WTC11 (cell line): ENCODE results near the gene CACNA2D3. TPM values are rescaled to one million over a fixed set of nuclear protein-coding genes. Genes with fewer than 3 reads are reported as not detected.

Source experiments
- ATAC-seq: fragments of 200-7000 bp; cut with Tn5 transposase; 2 replicates; pipeline ENCODE4 v1.10.0; 2021; ENCODE audit warnings: mild to moderate bottlenecking, moderate library complexity
- CTCF ChIA-PET: fragments of 300-600 bp; sonication (Branson Sonifier 250); formaldehyde crosslinking; loops from one replicate; lab custom pipeline; 2021; ENCODE audit warnings: antibody characterized with exemption; lab: Charles Lee
- POLR2A ChIA-PET: fragments of 350-600 bp; sonication (Branson Sonifier 250); formaldehyde crosslinking; loops from one replicate; lab custom pipeline; 2021; ENCODE audit warnings: antibody characterized with exemption; lab: Charles Lee
- DNase-seq: peaks from one replicate; pipeline ENCODE4 v3.0.0; 2021; ENCODE audit warnings: low spot score
- H3K27ac Mint-ChIP-seq: 2 replicates; pipeline ENCODE4 v1.8.0; 2021; ENCODE audit warnings: mixed read lengths
- H3K27me3 Mint-ChIP-seq: 2 replicates; pipeline ENCODE4 v1.8.0; 2021; ENCODE audit warnings: low read depth, mild to moderate bottlenecking, moderate library complexity, mixed read lengths
- H3K36me3 Mint-ChIP-seq: 2 replicates; pipeline ENCODE4 v1.8.0; 2021; ENCODE audit warnings: mixed read lengths
- H3K4me1 Mint-ChIP-seq: 2 replicates; pipeline ENCODE4 v1.8.0; 2022; ENCODE audit warnings: mixed read lengths
- H3K4me3 Mint-ChIP-seq: 2 replicates; pipeline ENCODE4 v1.8.0; 2021; ENCODE audit warnings: mild to moderate bottlenecking, moderate library complexity, mixed read lengths
- H3K9me3 Mint-ChIP-seq: 2 replicates; pipeline ENCODE4 v1.8.0; 2021; ENCODE audit warnings: mixed read lengths
- ARID4B ChIP-seq: sonication (generic); formaldehyde crosslinking; IDR thresholded peaks from 2 replicates; pipeline ENCODE4 v1.8.0; 2023; ENCODE audit warnings: missing genetic modification reagents, mild to moderate bottlenecking, borderline replicate concordance
- ESRRA ChIP-seq: sonication (generic); formaldehyde crosslinking; IDR thresholded peaks from 2 replicates; pipeline ENCODE4 v1.8.1; 2022; ENCODE audit warnings: mild to moderate bottlenecking, missing genetic modification reagents, borderline replicate concordance
- FOXJ3 ChIP-seq: sonication (generic); formaldehyde crosslinking; IDR thresholded peaks from 2 replicates; pipeline ENCODE4 v1.9.0; 2021; ENCODE audit warnings: missing genetic modification reagents, mild to moderate bottlenecking, borderline replicate concordance
- JUN ChIP-seq: sonication (generic); formaldehyde crosslinking; IDR thresholded peaks from 2 replicates; pipeline ENCODE4 v1.8.0; 2023; ENCODE audit warnings: mild to moderate bottlenecking, missing genetic modification reagents
- MYBL2 ChIP-seq: sonication (generic); formaldehyde crosslinking; IDR thresholded peaks from 2 replicates; pipeline ENCODE4 v1.8.1; 2023; ENCODE audit warnings: mild to moderate bottlenecking, moderate library complexity, missing genetic modification reagents
- RORB ChIP-seq: fragments of 250-450 bp; sonication (Bioruptor Pico); IDR thresholded peaks from 2 replicates; pipeline ENCODE4 v1.9.0; 2021; ENCODE audit warnings: mild to moderate bottlenecking
- STAT6 ChIP-seq: sonication (generic); formaldehyde crosslinking; conservative IDR thresholded peaks from 2 replicates; pipeline ENCODE4 v1.8.1; 2023; ENCODE audit warnings: mild to moderate bottlenecking, low read depth, missing genetic modification reagents, moderate library complexity
- TEAD1 ChIP-seq: sonication (generic); formaldehyde crosslinking; IDR thresholded peaks from 2 replicates; pipeline ENCODE4 v1.8.0; 2022; ENCODE audit warnings: mild to moderate bottlenecking, missing genetic modification reagents
- USF1 ChIP-seq: sonication (generic); formaldehyde crosslinking; IDR thresholded peaks from 2 replicates; pipeline ENCODE4 v1.8.0; 2022; ENCODE audit warnings: mild to moderate bottlenecking, missing genetic modification reagents
- total RNA-seq: library from RNA; stranded (reverse); gene quantifications from 3 replicates; pipeline ENCODE4 v1.2.3, GENCODE V29; 2021
- TF ChIP-seq, protein P1 (sequence below): sonication (generic); formaldehyde crosslinking; IDR thresholded peaks from 2 replicates; pipeline ENCODE4 v1.8.1; 2023; ENCODE audit warnings: mild to moderate bottlenecking, moderate library complexity, missing genetic modification reagents

The CACNA2D3 gene
- total RNA-seq, 1 experiment from 2014 or later = 5.0 TPM

GRCh38 chr3:54906763-54907162, 784.4 kb downstream of the CACNA2D3 start:
- DNase-seq = no peak
- Mint-ChIP-seq H3K4me1 (no peaks in the 10 kb centered on the region), H3K36me3 (peaks cover 11% of the 10 kb centered on the region), H3K27ac (no peak overlapping the region), H3K4me3 (no peak overlapping the region)
- CTCF ChIA-PET = no interaction called here
- TF ChIP-seq STAT6 (CRISPR knock-in tag) = no peak
- no peak for TF ChIP-seq MYBL2 (CRISPR knock-in tag)
- no peak for TF ChIP-seq RORB (CRISPR knock-in tag)
- TF ChIP-seq, all 79 proteins: peak for 0
- POLR2A ChIA-PET = interaction anchor here (0.6 kb wide), 1 partner anchor 62 kb away, joined by 3 read pairs; no protein-coding TSS in a partner anchor
- Mint-ChIP-seq H3K9me3 (peaks cover 8% of the 10 kb centered on the region), H3K27me3 (no peaks in the 10 kb centered on the region)
- no peak for ATAC-seq

DNA sequence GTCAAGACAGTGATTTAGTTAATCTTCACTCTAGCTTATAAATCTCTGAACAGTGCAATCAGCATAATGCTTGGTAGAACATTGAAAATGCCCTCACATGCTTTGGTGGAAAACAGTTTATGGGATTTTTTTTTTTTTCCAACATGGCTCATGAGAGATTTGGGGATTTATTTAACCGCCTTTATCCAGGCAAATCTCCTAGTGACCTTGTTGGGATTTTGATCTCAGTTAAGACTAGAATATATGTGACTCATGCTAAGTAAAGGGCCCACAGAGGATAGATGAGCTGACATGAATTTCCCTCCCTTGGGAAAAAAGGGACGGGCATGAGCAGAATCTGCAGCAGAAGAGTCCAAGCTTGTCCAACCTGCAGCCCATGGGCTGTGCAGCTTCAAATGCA, 786.8 kb downstream of the CACNA2D3 start:
- Mint-ChIP-seq H3K27ac (no peak overlapping the region), H3K36me3 (peaks cover 21% of the 10 kb centered on the region), H3K4me1 (no peaks in the 10 kb centered on the region), H3K27me3 (no peaks in the 10 kb centered on the region), H3K4me3 (no peak overlapping the region), H3K9me3 (peaks cover 15% of the 10 kb centered on the region)
- TF ChIP-seq, protein P1, sequence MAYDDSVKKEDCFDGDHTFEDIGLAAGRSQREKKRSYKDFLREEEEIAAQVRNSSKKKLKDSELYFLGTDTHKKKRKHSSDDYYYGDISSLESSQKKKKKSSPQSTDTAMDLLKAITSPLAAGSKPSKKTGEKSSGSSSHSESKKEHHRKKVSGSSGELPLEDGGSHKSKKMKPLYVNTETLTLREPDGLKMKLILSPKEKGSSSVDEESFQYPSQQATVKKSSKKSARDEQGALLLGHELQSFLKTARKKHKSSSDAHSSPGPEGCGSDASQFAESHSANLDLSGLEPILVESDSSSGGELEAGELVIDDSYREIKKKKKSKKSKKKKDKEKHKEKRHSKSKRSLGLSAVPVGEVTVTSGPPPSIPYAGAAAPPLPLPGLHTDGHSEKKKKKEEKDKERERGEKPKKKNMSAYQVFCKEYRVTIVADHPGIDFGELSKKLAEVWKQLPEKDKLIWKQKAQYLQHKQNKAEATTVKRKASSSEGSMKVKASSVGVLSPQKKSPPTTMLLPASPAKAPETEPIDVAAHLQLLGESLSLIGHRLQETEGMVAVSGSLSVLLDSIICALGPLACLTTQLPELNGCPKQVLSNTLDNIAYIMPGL (CRISPR knock-in tag) = no peak
- no peak for TF ChIP-seq TEAD1 (CRISPR knock-in tag)
- ATAC-seq (no peak), DNase-seq (no peak)
- POLR2A ChIA-PET = interaction anchor here (0.7 kb wide), 1 partner anchor 13 kb away, joined by 5 read pairs; no protein-coding TSS in a partner anchor
- CTCF ChIA-PET = interaction anchor here (0.5 kb wide), 1 partner anchor 50 kb away, joined by 3 read pairs; no protein-coding TSS in a partner anchor

DNA sequence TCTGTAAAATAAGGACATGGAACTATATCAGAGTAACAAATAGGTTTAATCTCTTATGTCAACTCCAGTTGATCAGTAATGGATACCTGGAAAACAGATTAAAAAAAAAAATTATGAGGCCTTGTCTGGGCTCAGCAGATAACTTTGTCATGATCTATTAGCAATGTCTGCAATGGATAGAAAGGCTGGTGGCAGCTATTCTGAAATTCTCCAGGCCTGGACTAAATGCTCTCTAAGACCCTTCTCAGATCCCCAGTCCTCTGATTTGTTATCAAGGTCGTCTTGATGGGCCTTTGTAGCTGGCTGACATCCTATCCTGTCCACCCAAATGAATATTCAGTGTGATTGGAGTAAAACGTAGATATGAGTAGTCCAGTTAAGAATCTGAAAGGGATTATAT, 791.8 kb downstream of the CACNA2D3 start:
- no peak for DNase-seq
- ATAC-seq = no peak
- H3K4me3 Mint-ChIP-seq = no peak overlapping the region
- TF ChIP-seq FOXJ3 (CRISPR knock-in tag) (no peak), USF1 (CRISPR knock-in tag) (no peak), JUN (CRISPR knock-in tag) (no peak), RORB (CRISPR knock-in tag) (no peak), ESRRA (CRISPR knock-in tag) (no peak), ARID4B (no peak)
- TF ChIP-seq, all 79 proteins: peak for 0
- ChIA-PET POLR2A (no interaction called here), CTCF (no interaction called here)
- peaks cover 15% of the 10 kb centered on the region for H3K9me3 Mint-ChIP-seq
- peaks cover 21% of the 10 kb centered on the region for H3K36me3 Mint-ChIP-seq
- H3K27ac Mint-ChIP-seq = no peak overlapping the region
- no peaks in the 10 kb centered on the region for H3K27me3 Mint-ChIP-seq
- no peaks in the 10 kb centered on the region for H3K4me1 Mint-ChIP-seq
